Stimulated activated CD8-positive, alpha-beta memory T cell treated with anti-CD3 and anti-CD28 coated beads, Interleukin-7, amount 100 ng/mL, for 48 hours (primary cell): ENCODE measurements around the gene FBLN2.
"Not testable (repeated sequence)": the region's sequence is repeated elsewhere in the genome, so short reads cannot be mapped to it uniquely, and the experiment has no call there.

Experiments
- DNase-seq, 2 donors: peaks; one replicate each; pipeline ENCODE4 v3.0.0-alpha.2; 2020; ENCODE audit warnings: low read depth in 1 of 2; ENCODE audit errors: extremely low read depth in 1 of 2

Gene FBLN2

GRCh38 chr3:13546667-13547171 is 2.2 kb upstream of the FBLN2 start:
- no peak for DNase-seq

DNA sequence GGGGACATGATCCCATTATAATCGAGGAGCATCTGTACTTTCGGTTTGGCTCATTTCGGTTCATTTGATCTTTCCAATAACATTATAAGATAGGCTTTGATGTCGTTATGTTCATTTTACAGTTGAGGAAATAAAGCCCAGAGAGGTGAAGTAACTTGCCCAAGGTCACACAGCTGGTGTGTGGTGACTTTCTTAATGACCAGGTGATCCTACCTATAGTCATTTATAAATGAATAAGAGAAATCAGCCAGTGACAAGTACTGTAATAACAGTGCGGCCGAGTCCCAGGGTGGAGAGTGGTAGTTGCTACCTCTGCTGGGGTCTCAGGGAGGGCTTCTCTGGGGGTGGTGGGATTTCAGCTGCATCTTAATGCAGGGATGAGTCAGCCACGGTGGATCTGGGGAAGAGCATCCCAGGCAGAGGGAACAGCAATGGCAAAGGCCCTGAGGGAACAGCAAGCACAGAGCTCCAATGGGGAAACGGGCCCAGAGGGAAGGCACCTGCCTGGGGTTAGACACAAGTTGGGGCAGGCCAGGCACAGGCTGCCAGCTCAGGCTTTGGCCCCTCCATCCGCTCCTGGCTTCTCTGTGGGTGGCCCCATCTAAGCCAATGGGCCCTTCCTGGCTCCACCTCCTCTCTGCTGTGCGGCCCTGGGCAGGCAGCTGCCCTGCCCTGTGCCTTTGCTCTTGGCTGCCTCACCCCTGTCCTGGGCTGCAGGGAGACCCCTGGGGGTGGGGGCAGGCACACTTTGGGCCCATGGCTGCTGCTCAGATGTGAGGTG is 1.1 kb upstream of the FBLN2 start:
- DNase-seq, result no peak

- no peak for DNase-seq
Measured at GRCh38 chr3:13549623-13550422, 898 bp downstream of the FBLN2 start.

GRCh38 chr3:13550423-13550690 is 1.4 kb downstream of the FBLN2 start:
- DNase-seq, result no peak

DNA sequence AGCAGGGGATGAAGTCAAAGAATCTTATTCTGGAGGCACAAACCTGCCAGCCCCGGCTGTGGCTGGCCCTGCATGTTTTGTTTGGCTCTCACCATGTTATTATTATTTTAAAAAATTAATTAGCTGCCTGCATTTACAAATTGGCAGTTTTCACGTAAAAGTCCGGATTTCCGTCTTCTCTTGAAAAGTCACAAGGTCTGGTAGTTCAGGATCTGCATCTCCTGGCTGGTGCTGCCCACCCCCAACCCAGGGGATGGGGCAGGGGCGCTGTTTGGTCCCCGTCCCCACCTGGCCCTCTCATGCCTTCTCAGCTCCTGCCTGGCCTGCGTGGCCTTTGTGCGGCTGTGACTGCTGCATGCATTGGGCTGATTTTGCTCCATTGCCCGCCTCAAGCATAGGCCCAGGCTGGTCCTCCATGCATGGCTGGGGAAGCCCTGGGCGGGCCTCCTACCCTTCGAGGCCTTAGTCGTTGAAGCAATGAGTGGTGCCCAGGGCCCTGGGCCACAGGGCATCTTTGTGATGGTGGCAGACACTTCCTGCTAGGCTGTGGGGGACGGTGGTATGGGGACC is 2.0 kb downstream of the FBLN2 start:
- DNase-seq, result no peak

DNA sequence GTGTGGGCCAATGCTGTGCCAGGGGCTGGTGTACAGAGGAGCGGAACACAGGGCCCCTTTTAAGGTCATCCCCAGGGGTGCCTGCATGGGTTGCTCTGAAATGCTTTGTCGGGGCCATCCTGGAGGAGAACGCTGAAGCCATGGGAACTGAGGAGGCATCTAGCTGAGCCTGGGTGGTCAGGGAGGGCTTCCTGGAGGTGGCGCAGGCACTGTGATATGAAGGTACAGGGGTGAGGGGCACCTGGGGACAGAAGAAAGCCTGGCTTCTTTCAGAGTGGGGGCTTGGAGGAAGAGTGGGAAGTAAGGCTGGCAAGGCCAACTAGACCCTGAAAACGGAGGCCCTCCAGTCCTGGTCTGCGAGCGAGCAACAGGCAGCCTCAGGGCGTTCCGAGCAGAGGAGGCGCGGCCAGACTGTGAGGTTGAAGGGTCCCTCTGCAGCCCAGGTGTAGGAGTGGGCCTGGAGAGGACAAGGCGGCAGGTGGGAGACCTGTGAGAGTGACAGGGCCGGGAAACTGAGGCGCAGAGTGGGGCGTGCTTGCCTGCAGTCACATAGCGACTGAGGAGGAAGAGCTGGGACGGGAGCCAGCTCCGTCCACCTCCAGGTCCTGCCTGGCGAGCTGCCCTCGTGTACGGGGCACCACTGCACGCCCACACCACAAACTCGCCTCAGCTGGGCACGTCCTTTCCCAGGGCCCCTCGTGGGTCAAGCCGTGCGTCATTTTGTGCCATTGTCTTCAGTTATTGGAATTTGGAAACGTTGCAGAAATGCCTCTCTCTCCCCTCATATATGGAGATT is 4.1 kb downstream of the FBLN2 start:
- DNase-seq, result no peak

- no peak for DNase-seq
Measured at GRCh38 chr3:13553686-13554085, 4.8 kb downstream of the FBLN2 start.

GRCh38 chr3:13555753-13556152 is 6.8 kb downstream of the FBLN2 start:
- DNase-seq, result no peak

GRCh38 chr3:13556207-13556606 is 7.3 kb downstream of the FBLN2 start:
- no peak for DNase-seq

DNA sequence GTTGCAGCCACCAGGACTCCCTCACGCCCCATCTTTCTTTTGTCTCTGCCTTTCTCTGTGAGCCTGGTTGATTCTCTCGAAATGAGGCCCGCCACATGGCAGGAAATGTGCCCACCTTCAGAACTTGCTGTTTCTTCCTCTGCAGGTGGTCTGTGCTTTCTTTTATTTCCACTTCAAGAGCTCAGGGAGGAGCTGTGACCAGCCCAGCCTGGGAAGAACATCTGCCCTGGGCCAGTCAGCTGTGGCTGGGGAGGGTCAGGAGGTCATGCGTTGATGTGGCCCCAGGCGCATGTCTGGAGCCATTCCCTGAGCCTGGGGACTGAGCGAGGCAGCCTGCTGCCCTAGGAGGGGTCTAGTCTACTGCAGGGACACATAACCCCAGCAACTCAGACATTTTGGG is 8.0 kb downstream of the FBLN2 start:
- no peak for DNase-seq

GRCh38 chr3:13557417-13557816 is 8.5 kb downstream of the FBLN2 start:
- no peak for DNase-seq

DNA sequence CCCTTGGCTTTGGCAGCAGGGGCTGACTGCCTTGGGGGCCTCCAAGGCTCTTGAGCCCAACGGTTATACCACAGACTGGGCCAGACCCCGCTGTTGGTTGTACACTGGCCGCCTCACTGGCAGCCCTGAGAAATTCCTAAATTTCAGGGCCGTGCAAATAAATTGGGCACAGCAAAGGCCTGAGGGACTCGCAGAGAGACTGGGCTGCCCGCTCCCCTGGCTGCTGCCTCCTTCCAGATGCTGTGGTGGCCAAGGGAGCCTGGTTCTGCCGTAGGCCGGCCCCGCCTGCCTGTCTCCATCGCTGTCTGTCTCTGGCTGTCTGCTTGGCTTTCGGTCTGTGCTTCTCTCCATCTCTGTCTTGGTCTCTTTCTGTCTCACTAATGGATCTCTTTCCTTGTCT is 9.0 kb downstream of the FBLN2 start:
- DNase-seq, result no peak

DNA sequence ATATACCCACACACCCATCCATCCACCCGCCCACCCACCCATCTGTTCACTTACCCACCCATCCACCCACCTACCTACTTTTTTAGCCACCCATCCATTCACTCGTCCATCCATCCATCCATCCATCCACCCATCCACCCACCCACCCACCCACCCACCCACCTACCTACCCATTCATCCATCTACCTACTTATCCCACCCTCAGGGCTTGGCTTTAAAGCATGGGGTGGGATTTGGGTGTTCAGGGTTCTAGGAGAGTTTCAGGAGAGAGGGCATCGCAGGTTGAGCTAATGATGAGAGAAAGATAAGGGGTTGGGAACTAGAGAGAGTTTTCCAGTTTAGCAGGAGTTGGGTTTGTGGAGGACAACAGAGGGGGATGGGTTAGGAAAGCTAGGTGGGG is 9.7 kb downstream of the FBLN2 start:
- no peak for DNase-seq

GRCh38 chr3:13559764-13560525 is 11.0 kb downstream of the FBLN2 start:
- no peak for DNase-seq

GRCh38 chr3:13561376-13561775 is 12.5 kb downstream of the FBLN2 start:
- DNase-seq, result no peak

DNA sequence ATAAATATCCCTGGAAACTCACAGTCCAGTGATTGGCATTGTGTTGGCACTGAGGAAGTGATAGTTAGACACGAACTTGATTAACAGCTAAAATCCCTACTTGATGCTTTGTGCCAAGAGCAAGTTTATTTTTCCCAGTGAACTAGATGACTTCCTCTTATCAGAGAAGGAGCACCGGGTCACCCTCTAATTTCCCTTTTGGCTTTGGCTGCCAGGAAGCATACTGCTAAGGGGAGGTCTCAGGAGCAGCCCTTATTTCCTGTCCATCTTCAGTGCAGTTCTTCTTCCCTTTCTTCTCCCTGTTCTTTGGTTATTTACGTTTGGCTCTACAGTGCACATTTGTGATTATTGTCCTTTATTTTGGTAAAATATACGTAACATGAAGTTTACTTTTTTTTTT is 13.0 kb downstream of the FBLN2 start:
- no peak for DNase-seq

DNA sequence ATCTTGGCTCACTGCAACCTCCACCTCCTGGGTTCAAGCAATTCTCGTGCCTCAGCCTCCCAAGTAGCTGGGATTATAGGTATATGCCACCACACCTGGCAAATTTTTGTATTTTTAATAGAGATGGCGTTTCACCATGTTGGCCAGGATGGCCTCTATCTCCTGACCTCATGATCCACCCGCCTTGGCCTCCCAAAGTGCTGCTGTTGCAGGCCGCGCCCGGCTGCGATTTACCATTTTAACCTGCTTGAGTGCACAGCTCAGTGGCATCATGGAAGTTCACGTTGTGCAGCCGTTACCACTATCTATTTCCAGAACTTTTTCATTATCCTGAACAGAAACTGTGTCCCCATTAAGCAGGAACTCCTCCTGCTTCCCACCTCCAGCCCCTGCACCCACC is 13.5 kb downstream of the FBLN2 start:
- not testable (repeated sequence) for DNase-seq

DNA sequence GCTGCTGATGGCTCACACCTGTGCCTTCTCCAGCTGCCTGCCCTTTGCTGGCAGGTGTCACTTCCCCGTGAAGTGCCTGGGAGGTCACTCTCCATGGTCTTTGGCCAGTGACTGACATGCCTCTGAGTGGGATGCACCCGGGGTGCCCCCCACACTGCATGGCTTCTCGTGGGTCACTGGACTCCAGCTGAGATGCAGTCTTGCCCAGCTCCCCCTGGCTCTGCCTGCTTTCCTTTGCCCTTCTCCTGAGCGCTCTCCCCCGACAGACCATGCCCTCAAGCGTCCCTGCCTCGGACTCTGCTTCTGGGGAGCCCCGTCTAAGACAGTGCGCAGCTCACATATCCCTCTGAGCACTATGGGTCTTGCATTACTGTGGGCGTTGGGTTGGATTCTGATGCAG is 14.4 kb downstream of the FBLN2 start:
- DNase-seq, result no peak

- DNase-seq, result no peak
Measured at GRCh38 chr3:13563911-13564310, 15.0 kb downstream of the FBLN2 start.

DNA sequence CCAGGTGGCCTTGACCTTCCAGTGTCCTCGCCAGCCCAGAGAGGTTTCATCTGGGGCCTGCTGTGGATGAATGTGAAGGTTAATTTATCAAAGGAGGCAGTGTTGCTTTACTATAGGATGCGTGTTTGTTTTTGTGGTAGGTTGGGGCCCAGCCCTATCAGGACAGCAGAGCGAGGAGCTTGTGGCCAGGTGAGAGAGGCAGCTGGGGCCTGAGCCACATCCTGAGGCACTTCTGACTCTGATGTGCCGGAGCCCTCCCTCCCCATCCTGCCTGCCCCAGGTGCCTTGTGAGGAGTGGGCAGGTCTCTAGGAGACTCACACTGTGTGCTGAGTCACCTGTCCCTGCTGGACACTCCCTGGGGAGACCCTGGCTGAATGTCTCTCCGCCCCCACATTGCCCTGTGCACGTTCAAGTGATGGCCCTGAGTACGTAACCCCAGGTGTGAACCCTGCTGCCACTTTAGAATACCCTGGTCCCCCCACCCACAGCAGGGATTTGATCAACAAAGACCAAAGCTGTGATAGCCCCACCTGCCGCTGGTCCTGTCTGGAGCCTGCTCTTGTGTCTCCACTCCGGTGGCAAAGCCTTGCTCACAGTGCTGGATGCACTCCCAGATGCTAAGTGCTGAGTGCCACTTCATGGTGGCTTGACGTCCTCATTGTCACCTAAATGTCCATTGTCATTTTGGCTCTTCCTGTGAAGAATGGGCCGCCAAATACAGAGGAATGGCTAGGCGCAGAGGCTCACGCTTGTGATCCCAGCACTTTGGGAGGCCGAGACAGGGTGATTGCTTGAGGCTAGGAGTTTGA is 16.0 kb downstream of the FBLN2 start:
- no peak for DNase-seq
